Activated CD4-positive, CD25-positive, alpha-beta regulatory T cell treated with anti-CD3 and anti-CD28 coated beads, Interleukin-2, amount 50 U/mL, for 16 hours (primary cell): Measurements from ENCODE around the gene CHST11.

Source experiments
- DNase-seq: peaks from one replicate; pipeline ENCODE4 v3.0.0-alpha.2; 2020; ENCODE audit warnings: low read depth, low spot score

The CHST11 gene

DNA sequence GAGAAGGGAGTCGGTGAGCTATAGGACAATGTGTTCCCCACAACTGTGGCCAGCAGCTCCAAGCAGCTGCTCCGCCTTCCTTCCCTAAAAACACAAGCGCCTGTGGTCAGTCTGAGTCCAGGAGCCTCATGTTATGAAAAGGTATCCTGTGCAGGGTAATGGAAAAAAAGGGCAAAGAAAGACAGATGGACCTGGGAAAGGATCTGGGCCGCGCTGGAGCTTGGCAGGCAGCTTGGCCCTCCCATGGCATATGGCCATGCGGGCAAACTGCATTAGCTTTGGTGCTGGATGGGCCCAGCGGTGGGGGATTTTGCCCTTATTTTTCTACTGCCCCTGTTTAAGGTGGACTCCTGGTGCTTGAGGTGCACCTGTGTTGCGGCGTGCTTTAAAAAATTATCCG lies 23.7 kb upstream of the CHST11 start:
- no peak for DNase-seq

DNA sequence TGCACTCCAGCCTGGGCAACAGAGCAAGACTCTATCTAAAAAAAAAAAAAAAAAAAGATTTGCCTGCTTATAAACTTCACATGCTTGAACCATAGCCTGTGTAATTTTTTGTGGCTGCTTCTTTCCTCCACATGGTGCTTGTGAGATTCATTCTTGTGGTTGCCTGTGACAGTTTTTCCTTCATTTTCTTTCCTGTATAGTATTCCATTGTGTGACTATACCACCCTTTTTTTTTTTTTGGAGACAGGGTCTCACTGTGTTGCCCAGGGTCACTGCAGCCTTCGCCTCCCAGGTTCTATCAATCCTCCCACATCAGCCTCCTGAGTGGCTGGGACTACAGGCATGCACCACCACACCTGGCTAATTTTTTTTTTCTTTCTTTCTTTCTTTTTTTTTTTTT lies 22.6 kb upstream of the CHST11 start:
- no peak for DNase-seq

DNA sequence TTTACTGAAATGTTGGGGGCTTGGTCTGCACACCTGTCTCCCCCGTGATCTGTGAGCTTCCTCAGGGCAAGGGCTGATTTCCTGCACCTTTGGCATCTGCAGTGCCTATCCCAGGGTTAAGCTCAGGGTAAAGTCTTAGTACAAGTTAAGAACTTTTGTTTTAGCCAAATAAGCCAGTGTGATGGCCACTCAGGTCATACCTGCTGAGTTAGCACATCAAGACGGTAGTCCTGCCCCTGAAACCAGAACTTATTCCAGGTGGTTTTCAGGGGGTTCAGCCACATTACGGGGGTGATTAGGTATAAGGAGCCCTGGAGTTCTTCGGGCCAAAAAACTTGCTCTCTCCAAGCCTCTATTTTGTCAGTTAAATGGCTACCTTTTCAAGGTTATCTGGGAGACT lies 21.6 kb upstream of the CHST11 start:
- DNase-seq: no peak

DNA sequence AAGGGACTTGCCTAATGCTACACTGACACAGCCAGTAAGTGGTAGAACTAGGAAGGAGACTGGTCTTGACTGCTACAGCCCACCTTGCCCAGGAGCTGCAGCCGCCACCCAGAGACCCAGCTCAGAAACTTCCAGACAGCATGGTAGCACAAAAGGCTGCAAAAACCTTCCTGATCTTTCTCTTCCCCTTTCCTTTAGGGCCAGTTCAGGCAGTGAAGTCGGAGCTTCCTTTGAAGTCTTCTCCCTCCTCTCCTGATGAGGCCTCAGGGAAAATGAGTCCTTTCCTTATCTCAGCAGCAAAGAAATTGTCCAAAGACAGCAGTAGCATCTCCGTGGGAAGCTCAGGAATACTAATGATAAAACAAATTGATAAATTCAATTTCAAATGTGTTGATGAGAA lies 21.0 kb upstream of the CHST11 start:
- DNase-seq: no peak

DNA sequence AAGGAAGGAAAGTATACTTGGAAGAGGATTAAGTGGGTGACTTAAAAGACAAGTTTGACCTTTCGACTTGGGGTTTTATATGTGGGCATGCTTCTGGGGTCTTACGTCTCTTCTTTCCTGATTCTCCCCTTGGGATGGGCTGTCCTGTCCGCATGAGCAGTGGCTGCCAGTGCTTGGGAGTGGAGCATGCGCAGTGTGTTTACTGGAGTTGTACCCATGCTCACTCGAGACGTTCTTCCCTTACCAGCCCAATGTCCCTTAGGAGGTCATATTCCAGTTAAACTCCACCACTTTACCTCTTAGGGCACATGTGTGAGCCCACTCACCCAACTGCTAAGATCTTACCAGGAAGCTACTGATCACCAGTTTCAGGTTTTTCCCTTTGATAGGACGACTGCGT lies 20.0 kb upstream of the CHST11 start:
- no peak for DNase-seq

DNA sequence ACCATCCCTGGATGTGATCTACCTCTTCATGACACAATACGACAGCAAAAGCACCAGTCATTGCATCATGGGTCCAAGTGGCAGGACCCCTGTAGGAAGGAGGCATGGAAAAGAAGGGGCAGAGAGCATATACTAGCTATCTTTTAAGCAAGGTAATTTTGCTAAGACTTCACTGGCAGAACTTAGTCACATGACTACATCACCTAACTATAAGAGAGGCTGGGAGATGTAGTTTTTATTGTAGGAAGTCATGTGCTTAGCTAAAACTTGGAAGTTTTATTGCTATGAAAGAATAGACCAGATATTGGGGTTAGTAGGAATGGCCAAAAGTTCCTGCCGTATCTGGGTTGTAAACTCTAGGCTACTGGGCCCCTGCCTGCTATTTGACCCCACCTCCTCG lies 18.6 kb upstream of the CHST11 start:
- no peak for DNase-seq

DNA sequence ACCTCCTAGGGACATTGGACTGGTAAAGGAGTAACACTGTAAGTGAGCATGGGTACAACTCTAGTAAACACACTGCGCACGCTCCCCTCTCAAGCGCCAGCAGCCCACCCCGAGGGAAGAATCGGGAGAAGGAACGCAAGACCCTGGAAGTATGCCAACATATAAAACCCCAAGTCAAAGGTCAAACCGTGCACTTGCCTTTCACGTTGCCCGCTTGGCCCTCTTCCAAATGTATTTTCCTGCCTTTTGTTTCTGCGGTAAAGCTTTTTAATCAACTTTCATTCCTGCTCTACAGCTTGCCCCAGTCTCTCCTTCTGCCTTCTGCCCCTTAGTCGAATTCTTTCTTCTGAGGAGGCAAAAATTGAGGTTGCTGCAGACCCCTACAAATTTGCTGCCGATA lies 17.6 kb upstream of the CHST11 start:
- DNase-seq: no peak

DNA sequence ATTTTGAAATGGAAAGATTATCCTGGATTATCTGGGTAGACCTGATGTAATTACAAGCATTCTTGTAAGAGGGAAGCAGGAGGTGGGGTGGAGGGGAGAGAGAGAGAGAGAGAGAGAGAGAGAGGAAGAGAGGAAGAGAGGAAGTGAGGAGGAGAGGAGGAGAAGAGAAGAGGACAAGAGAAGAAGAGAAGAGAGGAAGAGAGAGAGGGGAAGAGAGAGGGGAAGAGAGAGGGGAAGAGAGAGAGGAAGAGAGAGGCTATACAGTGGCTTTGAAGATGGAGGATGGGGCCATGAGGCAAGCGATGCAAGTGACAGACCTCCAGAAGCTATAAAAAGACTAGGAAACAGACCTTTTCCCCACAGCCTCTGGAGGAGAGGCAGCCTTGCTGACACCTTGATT lies 13.7 kb upstream of the CHST11 start:
- DNase-seq: no peak

DNA sequence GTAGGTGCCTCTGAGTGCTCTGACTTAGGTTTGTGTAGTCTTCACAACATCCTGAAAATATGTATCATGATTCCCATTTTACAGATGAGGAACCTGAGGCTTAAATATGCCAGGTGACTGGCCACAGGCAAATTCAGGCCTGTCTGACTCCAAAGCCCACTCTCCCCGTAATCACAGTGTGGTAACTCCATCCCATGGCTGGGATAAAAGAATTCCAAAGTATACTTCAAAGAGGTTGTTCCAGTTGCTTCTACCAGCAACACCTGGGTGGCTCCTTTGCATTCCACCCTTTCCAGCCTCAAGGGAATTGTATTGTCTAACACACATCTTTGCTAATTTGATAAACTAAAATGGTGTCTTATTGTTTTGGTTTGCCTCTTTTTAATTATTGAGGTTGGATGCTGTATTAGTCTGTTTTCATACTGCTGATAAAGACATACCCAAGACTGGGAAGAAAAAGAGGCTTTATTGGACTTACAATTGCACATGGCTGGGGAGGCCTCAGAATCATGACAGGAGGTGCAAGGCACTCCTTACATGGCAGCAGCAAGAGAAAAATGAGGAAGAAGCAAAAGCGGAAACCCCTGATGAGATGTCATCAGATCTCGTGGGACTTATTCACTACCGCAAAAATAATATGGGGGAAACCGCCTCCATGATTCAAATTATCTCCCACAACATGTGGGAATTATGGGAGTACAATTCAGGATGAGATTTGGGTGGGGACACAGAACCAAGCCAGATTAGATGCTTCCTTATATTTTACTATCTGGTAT lies 9.9 kb upstream of the CHST11 start:
- no peak for DNase-seq

DNA sequence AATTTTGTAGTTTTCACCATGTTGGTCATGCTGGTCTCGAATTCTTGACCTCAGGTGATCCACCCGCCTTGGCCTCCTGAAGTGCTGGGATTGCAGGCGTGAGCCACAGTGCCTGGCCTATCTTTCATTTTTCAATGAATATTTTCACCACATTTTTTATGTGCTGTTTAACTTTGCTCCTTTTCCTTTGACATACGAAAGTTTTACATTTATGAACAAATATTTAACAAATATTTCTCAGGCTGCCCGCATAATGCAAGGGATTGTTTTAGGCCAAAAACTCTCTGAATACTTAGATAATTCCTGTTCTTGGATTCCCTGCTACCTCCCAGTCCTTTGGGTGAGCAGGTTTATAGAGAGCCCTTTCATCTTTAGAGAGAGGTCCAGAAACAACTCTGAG lies 8.7 kb upstream of the CHST11 start:
- no peak for DNase-seq

DNA sequence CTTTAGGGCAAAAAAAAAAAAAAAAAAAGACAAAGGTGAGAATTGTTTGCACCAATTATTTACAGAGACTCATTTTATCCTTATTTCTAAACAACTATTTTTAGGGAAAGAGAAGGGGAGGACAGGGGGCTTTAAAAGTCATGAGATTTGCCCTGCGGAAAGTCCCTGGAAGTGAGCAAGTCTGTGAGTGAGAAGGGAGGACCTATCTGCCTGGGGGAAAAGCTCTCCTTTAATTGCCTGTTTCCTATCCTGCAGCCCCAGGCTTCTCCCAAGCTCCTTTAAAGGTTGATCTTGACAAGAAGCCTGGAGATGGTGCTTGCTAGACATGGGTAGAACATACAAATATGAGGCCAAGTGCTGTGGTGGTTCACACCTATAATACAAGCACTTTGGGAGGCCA lies 8.3 kb upstream of the CHST11 start:
- DNase-seq: no peak

DNA sequence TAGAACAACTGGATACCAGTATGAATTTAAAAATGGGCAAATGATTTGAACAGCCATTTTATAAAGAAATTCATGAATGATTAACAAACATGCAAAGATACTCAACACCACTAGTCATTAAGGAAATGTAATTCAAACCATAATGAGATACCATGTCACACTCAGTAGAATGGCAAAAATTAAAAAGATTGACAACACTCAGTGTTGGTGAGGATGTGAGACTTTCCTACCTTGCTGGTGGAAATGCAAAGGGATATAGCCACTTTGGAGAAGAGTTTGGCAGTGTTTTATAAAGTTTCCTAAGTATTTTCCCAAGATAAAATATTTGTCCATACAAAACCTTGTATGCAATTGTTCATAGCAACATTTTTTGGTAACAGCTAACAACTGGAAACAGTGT lies 6.0 kb upstream of the CHST11 start:
- no peak for DNase-seq

DNA sequence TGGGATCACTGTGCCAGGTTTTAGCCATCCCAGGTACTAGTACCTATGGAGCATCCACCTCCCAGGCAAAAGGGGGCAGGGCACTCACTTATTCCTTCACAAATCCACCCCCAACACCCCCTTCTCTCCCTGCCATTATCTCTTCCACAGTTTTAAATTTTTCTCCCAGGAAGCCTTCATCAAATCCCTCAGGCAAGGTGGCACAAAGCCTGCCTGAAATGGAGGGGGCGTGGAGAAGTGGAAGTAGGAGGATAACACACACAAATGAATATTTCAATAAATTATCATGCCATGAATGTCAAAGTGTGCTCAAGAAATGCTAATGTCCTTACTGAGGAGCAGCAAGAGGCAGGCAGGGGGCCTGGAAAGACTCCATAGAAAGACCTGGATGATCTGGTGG lies 4.7 kb upstream of the CHST11 start:
- DNase-seq: no peak

DNA sequence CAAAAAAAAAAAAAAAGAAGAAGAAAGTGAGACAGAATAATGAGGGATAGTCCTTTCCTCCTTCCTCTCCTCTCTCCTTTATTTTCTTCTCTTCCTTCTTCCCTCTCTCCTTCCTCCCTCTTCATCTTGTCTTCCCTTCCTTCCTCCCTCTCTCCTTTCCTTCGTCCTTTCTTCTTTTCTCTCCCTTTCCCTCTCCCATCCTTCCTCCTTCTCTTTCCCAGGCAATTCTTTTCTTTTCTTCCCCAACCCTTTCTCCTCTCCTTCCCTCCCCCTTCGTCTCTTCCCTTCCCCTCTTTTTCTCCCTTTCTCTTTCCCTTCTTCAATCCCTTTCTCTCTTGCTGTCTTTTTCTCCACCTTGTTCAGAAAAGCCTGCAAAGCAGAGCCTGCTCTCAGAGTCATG lies 3.6 kb upstream of the CHST11 start:
- no peak for DNase-seq

DNA sequence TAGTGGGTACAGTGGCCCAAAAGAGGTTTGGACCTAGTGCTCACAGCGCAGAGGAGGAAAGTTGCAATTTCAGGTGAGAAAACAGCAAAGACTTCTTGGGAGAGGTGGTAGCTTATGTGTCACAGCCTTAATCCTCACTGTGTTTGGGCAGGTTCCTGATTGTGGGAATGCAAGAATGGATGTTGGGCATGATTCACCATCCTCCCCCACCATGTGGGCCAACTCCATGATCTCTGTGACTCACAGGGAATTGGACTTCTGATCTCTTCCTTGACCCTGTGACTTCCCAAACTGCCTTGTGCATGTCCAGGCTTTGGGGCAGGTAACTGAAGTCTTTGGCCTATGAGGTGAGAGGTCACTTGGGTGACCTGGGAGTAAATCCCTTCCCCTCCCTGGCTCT lies 1.8 kb upstream of the CHST11 start:
- no peak for DNase-seq

DNA sequence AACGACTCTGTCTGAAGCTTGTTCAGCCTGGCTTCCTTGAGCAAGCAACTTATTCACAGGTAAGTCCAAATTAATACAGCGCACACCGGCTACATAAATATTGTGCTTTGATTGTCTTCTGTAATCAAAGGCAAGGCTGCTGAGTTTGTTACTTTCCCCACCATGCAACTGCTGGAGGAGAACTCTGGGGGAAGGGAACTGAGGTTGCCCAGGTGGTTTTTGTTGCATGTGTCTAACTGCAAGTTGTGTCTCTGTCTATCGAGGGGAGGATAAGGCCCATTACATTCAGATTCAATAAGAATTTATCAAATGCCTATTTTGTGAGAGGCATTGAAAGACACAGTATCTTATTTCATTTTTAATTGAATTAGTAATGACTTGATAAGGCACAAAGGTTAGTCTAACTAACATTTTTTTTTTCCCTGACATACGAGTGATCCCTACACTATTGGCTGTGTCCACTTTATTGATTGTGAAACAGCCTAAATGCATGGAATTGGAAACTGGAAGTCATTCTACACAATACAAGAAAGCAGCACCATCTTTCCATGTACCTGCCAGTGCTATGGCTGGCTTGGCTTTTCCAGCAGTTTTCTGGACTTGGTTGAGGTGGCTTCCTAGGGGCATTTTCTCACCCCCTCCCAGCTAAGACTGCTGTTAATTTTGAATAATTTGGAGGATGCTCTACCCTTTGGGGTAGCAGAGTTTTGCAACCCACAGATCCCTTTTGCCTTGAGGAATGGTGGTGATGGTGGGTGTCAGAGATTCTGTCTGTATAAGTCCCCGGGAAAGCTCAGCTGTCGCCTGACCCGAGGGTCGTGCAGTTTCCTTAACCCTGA lies 951 bp upstream of the CHST11 start:
- no peak for DNase-seq

DNA sequence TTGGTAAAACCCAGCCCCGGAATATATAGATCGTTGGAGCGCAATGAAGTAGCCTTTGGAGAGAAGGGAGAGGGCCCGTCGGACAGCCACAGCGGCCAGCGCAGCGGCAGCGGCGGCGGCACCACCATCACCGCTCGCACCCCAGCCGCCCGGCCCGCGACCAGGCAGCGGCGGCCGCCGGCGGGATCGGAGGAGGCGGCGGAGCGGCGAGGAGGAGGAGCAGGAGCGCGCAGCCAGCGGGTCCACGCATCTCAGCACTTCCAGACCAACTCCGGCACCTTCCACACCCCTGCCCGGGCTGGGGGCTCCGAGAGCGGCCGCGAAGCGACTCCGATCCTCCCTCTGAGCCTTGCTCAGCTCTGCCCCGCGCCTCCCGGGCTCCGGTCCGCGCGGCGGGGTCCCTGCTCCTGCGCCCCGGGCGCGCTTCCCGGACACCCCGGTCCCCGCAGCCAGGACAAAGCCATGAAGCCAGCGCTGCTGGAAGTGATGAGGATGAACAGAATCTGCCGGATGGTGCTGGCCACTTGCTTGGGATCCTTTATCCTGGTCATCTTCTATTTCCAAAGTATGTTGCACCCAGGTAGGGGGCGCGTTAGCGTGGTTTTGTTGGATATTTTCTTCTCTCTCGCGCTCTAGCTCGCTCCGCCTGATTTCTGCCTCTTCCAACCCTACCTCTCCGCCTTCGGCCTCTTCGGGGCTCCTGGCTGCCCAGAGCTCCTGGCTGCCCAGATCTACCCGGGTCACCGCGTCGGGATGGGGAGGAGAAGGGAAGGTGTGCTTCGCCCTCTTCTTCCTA lies 400 bp downstream of the CHST11 start:
- DNase-seq: no peak

DNA sequence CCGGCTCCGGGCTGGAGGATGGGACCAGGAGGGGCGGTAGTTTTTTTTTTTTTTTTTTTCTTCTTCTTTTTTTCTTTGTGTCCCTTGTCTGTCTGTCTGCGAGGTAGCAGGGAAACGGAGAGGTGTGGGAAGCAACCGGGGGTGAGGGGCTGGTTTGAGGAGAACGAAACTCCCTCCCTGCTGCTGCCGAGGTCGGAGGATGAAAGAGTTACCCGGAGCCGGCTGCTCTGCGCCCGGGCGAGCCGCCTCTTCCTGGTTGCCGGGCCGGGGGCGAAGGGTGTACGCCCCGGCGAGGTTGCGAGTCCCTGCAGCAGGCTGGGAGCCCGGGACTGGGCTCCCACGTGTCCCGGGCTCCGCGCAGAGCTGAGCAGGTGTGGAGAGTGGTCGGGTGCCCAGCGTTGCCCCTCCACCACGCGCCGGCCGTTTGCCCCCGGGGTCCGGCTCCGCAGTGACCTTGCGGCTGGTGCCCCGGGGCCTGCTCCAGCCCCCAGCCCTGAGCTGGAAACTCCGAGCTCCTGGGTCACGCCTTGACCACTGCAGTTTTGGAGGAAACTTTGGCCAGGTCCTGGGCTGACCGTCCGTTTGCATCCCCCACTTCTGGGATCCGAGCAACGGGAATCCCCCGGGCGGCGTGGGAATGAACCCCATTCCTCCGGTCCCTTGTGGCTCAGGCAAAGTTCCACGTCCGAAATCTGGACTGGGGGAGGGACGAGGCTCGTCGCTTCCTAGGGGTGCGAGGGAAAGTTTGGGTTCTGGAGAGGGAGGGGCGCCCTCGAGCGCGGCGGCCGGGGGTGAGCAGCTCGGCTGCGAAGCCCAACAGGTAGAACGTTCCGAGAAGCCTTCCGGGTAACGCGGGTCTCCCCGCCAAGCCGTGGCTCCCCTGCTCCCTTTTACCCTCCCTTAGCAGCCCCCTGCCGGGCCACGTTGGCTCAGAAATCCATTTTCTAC lies 1.3 kb downstream of the CHST11 start:
- no peak for DNase-seq

DNA sequence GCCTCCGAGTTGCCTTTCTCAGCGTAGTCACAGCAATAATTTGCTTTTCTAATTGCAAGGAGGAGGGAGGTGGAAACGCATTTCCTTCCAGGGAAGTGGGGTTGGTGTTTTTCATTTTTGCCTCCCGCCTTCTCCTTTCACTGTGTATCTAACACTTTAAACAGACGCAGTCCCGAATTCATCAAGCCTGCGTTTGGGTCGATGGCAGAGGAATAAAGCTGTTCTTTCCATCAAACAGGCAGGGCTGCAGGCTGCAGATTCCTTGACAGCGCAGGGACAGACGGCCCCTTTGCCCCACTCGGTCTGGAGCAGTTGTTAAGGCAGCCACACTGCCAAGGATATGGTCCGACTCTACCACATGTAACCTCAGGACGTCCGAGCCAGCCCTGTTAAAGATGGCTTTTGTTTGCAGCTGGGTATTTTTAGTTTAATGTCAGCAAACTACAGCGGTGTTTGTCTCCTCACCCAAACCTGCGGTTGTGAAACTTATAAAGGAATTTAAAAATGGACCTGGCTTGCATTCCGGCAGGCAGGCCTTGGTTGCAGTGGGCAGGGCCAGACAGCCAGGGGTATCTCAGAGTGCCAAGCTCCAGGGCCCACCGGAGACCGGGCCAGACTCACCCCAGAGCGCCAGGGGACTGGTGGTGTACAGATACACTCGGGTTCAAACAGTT lies 2.1 kb downstream of the CHST11 start:
- DNase-seq: no peak

DNA sequence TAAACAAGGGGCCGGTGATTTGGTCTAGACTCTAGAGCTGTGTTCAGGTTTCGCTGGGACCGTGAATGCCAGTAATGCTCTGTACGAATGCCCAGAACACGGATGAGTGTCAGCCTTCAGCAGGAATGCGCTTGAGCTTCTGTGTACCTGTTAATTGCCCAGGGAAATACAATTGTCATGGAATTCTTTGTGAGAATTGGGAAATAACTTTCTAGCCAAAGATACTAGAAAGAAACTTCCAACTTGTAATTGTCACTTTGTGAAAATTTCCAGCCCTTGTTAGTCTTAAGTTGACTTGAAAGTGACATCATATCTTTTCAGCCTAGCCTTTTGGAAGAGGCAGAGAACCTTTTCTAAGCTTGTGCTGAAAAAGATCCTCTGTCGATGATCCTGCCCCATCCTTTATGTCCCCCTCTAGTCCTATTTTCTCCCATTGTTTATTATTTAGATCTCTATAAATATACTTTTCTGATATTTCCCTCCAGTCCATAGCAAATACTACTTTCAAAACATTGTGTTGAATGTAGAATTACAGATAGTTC lies 2.7 kb downstream of the CHST11 start:
- no peak for DNase-seq
